Esophagus muscularis mucosa (tissue), 4 donors: ENCODE data around the gene NMNAT3.

ENCODE experiments used
- CTCF ChIP-seq, 3 experiments: fragments of 200-600 bp in 2 of 3; fragments of 450-650 bp in 1 of 3; sonication (generic) in 2 of 3; IDR thresholded peaks; one replicate each; pipeline ENCODE4 v1.5.1; 2017 to 2019; ENCODE audit warnings: antibody characterized with exemption in 3 of 3, mild to moderate bottlenecking in 2 of 3, moderate library complexity in 1 of 3
- EP300 ChIP-seq: sonication (generic); formaldehyde crosslinking; IDR thresholded peaks from one replicate; pipeline ENCODE4 v1.6.1; 2017; ENCODE audit warnings: antibody characterized with exemption
- POLR2A ChIP-seq: fragments of 450-650 bp; IDR thresholded peaks from one replicate; pipeline ENCODE4 v1.6.1; 2017; ENCODE audit warnings: antibody characterized with exemption, moderate library complexity, mild to moderate bottlenecking, low read depth
- POLR2AphosphoS5 ChIP-seq, 2 donors: sonication (generic); formaldehyde crosslinking; IDR thresholded peaks; one replicate each; pipeline ENCODE4 v1.6.1; 2017; ENCODE audit warnings: antibody characterized with exemption in 2 of 2

GRCh38 chr3:139555249-139555648, 122.5 kb downstream of the NMNAT3 start:
- TF ChIP-seq CTCF (IDR thresholded peaks at IDR 0.05) (no peak), EP300 (no peak), POLR2AphosphoS5 (IDR thresholded peaks at IDR 0.05) (no peak), POLR2A (no peak)
